SHP77 treated with DMSO at 0.1 percent for 48 hours (cell line): ENCODE results near the gene ENOX2.
"Not testable (repeated sequence)": the region's sequence is repeated elsewhere in the genome, so short reads cannot be mapped to it uniquely, and the experiment has no call there.

ENCODE experiments used
- DNase-seq: peaks from one replicate; lab custom pipeline; 2025; lab: John Stamatoyannopoulos, UW

The ENOX2 gene

DNA sequence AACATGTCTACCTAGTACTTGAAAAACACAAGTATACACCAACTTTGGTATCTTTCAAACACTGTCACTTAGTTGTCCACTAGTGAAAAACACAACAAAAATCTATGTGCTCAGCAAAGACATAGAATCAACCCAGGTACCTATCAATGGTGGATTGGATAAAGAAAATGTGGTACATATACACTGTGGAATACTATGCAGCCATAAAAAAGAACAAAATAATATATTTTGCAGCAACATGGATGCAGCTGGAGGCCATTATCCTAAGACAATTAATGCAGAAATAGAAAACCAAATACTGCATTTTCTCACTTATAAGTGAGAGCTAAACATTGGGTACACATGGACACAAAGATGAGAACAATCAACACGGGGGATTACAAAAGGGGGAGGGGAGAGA, 148.7 kb downstream of the ENOX2 start:
- DNase-seq, result no peak

DNA sequence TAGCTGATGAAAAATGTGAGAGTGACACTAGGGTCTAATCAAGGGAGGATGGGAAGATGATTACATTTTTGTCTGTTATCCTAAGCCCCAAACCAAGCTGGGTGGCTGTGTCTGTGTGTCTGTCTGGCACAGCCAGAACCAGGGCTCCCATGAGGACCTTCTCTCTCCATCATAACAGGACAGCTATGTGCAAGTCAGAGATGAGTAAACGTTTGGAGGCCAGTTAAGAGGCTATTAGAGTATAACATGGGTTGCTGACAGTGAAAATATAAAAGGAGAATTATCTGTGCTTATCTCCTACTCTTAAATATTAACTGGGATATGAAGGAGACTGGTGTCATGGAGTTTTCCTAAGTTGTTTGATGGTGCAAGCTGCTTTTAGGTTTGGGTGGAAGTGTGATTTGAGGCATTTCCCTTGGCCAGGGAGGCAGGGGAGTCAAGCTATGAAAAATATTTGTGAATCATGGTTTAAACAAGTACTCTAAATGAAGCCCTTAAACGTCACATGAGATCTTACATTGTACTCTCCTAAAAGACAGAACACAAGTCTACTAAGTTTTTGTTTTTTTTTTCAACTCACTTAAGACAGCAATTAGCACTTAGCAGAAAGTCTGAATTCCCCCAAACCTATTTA, 156.2 kb downstream of the ENOX2 start:
- DNase-seq, result no peak

DNA sequence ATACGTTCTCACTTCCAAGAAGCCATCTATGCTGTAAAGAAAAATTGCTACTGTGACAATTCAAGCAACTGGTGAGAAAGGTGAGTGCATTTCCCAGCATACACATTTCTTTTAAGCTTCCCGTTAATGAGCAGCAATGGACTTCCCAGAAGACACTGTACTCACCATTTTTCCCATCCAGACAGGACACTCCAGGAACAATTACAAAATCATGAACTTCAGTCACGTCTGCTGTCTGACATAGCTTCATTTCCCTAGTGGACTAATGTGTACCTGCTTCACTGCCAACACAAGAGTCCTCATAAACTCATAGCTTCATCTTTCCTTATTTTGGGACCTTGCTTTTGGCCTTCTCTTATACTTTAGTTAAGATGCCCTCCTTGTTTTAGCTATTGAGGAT, 156.9 kb downstream of the ENOX2 start:
- DNase-seq, result no peak

DNA sequence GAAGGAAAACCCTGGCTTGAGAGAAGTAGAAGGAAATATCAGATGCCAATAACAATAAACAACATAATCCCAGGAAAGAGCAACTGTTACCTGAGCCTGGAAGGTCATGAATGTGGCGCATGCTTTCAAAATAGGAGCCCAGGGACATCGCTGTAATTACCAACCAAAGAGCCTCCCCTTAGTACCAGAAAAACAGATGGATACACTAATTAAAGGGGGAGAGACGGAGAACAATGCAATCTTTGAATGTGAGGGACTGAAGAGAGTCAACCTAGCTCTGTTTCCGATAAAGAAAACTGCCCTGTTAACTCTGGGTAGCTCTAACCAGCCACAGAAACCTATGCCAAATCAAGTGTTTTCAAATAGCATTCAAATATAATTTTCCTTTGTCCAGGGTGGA, 161.4 kb downstream of the ENOX2 start:
- DNase-seq, result no peak

DNA sequence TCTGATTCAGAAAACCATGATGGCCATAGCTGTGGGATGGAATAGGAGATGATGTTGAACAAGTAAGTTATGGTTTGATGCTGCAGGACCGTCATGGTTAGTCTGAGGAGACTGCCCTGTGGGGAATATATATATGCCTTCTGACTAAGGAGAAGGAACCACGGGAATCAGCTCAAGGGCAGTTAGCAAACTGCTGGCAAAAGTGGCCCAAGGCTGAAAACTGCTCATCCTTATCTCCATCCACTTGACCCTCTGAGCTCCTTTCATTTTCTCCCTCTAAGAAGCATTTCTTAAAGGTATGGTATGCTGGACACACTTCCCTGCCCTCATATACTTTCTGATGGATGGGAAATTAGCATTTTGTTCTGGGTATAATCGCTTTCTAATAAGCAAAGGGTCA, 161.9 kb downstream of the ENOX2 start:
- DNase-seq, result no peak

DNA sequence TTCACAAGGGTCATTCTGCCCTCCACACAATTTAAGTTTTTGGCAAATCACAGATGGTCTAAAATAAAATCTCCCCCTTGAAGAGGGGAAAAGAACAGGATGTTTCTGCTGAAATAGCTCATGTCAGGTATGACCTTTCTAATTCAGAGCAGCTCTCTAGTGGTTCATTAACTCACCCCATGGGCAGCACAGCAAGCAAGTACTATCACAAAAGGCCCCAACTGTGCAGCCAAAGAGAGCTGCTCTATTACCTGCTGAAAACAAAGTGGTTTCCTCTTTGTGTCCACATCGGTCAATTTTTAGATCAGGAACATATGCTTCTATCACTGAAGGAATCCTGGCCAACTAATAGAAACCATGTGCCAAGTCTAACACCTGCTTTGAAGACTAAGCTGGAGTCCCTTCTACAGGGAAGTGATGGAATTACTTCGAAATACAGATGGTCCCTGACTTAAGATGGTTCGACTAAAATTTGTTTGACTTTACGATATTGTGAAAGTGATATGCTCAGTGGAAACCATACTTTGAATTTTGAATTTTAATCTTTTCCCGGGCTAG, 164.3 kb downstream of the ENOX2 start:
- DNase-seq, result no peak

DNA sequence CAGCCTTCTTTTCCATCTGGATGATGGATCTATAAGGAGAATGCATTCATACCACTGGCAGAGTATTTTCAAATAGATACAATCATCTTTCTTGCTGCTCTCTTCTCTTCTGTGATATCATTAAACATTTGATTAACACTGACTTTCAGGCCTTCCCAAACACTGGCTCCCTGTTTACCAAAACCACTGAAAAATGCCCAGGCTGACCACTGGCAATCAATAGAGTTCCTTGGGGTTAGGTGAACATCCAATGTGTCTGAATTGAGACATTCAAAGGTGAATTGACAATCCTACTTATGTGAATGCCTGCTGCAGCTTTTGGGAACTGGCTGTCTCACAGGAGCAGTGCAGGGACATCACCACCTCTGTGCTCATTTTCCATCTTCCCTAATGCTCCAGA, 168.3 kb downstream of the ENOX2 start:
- DNase-seq, result no peak

DNA sequence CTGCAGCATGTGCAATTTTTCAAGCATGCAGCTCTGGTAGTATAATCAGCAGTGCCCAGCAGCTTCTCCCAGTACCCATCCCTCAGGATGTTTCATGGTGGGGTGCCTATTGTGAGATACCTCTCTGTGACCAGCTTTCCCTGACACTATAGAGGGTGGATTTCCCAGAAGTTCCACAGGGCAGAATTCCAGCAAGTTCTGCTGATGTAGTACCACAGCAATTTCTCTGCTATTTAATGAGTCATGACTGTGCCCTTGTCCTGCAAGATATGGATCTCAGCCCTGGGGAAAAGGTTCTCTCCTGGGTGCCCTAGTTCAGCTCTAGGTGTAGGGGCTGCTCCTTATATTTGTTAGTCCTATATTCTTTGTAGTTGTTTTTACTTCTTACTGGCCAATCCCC, 174.8 kb downstream of the ENOX2 start:
- DNase-seq, result no peak

DNA sequence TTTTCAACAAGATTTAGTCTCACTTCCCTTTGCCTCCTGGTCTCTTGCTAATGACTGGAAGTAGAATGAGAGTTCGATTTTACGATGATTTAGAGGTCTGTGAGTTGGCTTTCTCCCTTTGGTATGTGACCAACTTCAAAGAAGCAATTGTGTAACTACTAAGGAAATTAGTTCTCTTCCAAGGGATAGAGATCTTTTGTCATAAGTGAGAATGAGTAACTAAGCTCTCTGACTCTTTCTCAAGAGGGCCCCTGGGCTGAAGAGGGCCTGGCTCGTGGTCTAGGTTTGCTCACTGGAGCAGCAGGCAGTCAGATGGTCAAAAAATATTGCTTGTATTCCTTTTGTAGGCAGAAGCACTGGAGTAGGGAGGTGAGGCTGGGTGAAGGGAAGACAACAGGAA, 176.3 kb downstream of the ENOX2 start:
- no peak for DNase-seq

DNA sequence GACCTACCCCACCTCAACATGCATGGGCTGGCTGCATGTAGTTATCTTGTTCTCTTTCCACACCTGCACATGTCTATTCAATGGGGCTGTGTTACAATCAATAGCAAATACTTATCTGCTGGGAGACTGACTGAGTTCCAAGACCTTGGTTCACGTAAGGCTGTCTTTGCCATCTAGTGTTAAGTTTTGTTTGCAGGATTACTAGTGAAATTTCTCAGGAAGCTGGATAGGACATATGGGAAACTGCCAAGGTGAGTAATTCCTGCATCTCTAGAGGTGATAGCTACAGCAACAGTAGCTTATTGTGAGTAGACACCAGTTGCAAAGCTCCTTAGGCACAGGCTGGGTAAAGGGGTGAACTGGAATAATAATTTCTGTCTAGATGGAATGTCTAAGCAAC, 177.5 kb downstream of the ENOX2 start:
- DNase-seq, result no peak

DNA sequence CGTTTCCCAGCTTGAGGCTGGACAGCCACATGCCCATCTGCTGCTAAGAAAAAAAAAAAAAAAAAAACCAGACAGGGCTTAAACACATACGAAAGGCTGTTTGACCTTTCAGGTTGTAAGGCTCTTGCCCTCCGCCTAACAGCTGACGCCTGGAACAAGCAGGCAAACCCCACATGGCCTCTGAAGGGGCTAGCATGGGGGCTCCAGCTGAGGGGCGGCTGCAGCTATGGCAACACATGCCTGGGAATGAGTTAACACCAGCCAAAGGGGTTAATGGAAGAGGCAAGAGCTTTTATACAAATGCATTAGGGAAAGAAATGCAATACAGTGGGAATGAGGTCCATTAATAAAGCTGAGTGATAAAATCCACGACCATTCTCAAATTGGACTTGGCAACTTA, 183.6 kb downstream of the ENOX2 start:
- no peak for DNase-seq

DNA sequence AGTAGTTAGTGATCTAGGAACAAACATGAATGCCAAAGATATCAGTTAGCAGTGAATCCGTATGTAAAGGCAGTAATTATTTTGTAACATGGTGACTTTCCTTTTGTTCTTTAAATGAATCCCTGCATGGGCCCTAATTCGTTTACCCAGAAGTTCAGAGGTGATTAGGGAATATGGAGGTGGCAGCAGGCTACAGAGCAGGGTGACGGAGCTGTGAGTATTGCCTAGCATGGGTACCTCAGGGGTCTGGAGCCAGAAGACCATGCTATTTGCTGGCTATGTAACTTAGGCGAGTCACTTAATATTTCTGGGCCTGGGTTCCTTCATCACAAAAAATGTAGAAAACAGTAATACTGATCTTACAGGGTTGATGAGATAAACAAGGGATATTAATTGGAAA, 184.9 kb downstream of the ENOX2 start:
- no peak for DNase-seq

DNA sequence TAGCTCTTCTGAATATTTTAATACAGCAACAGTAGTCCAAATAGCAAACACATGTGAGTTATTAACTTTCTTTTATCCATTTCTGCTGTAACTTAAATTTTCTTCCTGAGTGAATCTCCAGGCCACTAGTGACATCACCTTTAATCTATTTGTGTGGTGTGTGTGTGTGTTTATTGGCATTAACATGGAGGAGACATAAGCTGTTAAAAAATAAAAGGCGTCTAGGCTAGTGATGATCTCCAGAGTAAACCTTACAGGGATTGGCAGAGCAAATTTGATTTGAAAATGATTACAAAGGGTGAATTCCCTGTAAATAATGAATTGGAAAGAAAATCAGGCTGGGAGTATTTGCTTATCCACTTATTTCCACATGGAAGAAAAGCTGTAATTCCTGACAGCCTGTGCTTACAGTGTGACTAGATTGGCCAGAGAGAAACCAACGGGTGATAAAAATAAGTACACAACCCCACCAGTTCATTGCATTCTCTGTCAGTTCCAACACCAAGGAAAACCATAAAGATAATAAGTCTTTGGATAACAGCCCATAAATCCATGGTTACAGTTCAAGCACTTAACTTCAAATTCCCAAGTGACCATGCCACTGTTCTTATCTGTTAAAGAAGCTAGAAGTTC, 186.1 kb downstream of the ENOX2 start:
- no peak for DNase-seq

DNA sequence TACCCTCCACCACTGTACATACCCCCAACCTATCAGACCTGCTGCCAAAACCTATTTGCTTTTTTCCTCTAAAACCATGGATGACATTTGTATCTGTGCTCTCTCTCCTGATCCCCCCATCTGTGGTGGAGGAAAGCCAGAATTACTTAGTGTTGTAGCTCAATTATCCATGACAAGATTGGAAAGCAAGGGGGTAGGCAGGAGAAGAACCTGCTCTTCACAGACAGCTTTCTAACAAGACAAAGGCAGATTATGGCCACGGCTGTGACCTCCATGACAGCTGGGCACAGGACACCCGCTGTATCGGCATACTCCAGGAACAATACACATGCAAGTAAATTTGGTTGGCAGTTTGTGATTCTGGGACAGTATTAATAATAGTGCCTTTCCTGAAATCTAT, 186.7 kb downstream of the ENOX2 start:
- DNase-seq, result no peak

DNA sequence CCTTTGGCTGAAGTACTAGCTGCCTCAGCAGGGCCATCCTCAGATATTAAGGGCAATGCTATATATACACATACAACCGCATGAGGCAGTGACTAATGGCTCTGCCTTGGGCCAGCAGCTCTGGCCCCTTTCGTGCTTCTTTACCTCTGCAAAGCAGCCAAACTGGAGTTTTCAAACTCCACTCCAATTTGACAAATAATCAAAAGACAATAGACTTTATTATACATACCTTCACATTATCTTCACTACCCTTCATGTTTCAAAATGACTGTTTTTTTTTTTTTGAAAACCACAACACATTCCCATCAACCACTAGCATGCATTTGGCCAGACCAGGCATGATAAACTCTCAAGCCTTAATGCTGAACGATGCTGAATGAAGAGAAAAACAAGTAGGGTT, 187.7 kb downstream of the ENOX2 start:
- DNase-seq, result no peak

DNA sequence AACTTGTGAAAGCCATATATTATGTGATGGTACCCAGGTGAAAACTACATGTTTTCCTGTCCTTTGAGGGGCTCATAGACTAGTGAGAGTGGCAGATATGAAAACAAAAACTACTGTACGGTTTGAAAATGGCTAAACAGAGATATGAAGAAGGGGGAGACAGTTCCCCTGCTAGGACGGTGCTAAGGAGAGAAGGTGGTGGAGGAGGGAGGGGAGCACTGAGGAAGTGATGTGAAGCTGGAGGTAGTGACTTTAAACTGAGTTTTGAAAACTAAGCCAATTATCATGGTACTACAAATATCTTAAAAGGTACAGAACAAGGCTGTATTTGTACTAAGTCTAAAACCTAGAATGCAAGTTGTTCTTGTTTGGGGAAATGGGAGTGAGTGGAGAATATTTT, 188.3 kb downstream of the ENOX2 start:
- no peak for DNase-seq

DNA sequence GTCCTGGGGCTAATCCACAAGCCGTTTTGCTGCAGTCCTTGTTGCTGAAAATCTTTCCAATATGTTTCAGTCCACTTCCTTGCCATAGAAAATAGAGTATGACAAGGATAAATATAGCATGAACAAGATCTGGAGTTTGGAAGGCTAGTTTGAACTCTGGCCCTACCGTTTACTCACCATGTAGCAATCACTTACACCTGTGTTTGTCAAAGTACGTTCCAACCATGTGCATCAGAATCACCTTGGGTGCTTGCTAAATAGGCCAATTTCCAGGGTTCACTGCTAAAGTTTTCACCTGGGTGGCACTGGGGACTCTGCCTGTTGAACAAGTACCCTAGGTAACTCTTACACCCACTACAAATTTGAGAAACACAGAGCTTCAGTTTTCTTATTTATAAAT, 188.9 kb downstream of the ENOX2 start:
- no peak for DNase-seq

DNA sequence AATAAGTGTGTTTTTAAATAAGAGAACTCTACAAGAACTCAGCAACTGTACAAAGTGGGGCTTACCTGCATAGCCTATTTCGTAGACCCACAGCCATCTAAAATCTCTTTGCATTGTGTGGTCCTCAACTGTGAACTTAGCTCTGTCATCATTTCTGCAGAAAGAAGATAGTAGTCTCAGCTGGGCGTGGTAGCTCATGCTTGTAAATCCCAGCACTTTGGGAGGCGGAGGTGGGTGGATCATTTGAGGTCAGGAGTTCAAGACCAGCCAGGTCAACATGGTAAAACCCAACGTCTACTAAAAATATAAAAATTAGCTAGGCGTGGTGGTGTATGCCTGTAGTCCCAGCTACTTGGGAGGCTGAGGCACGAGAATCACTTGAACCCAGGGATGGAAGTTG, 193.8 kb downstream of the ENOX2 start:
- DNase-seq, result not testable (repeated sequence)

DNA sequence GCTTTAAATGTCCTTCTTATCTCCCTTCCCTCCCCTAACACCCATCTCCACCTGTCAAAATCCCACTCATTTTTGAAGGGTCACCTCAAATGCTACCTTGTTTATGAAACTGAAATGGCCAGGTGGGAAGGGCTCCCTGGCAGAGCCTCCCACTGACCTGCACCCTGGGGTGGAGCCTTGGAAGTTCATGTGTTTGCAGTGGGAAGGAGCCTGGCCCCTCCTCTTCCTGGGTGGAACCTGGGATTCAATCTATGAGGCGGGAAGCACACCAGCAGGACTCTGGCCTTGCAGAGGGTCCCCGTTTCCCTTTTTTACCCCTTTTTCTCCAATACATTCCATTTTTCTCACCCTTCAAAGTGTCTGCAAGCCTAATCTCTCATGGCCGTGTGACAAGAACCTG, 197.4 kb downstream of the ENOX2 start:
- DNase-seq, result no peak

DNA sequence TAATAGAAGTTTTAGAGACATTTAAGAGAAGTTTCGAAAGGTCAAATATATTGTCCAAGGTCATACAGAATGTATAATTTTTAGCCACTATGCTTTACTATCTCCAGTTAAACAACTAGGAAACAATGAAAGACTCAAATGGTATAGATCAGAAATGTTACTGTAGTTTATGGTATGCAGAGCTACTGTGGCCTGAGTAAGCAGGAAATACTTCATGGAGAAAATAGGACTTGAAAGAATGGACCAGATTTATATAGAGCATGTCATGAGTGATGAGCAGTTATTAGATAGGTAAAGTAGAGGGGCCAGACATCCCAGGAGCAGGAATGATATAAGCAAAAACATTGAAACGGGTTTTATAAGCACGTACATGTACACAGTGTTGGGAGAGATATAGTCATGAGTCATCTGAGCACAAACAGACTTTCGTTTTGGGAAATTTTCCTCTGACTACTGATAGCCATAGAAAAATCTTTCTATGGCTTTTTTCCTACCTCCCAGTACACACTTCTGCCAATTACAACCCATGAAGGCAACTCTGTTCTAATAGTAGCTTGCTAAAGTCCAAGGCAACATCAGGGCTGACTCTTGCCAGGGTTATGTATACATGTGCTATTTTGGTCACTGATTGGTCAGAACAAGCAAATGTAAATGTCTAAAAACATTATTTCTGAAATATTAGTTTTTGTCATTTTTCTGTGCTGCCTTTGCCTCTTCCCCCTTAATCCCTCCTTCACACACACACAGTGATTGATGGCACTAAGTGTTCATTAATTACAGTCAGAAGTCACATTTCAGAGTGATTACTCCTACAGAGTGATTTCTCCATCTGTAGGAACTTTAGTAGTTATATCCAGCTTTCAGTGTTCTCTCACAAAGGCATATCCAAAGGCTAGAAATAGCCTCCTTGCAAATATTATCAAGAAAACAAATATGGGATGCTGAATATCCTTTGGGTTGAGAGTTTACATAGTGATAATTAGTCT, 198.7 kb downstream of the ENOX2 start:
- DNase-seq, result no peak

DNA sequence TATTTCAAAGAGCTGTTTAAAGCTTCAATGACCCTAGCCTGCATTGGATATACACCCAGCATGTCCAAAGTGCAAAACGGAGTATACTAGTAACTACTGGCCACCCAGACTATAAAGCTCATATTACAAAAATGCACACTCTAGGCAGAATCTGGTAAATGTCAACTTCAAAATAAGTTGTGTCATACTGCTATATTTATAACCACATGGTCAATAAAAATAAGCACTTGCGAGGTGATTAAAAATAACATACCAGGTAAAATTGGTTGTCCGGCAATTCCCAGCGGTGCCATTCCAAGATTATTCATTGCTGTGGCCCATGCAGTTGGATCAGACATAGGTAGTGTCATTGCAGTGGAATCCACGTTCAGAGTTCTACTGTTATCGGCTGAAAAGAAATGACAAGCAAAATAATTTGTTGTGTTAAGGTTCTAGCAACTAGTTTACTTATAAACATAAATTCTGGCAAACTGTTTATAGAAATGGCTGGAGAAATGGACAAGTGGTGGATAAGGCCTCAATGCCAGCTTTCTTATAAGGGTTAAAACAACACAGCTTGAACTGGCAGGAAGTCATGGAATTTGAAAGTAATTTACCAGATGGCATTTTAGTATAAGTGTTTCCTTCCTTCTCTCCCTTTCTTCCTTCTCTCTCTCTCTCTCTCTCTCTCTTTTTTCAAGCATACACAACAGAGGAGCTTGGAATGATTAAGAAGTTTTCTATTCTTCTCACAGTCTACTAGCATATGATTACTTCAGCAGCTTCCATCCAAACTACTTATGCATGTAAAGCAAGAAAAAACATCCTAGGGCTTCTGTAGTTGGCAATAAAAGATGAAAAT, 199.9 kb downstream of the ENOX2 start:
- DNase-seq, result no peak

DNA sequence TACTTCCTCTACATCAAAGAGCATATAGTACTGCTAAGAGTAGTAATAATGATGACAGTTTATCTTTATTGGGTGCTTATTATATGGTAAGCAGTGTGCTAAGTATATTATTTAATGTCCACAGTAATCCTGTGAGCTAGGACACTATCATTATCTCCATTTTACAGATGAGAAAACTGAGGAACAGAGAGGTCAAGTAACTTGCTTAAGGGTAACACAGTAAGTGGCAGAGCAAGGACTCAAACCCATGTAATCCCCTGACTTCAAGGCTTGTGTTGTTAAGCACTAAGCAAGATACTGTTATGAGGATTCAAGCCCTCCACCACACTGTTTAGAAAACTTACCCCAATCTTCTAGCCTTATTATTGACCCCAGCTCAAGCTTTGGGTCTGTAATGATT, 202.4 kb downstream of the ENOX2 start:
- DNase-seq, result no peak
